PC-9 (cell line): ENCODE results near the gene CXCL6.

Experiments used
- CTCF ChIP-seq: fragments of 200-600 bp; sonication (generic); conservative IDR thresholded peaks from 2 replicates; pipeline ENCODE4 v1.6.1; 2017; ENCODE audit warnings: mixed run types, antibody characterized with exemption, mild to moderate bottlenecking, moderate library complexity
- EZH2 ChIP-seq: fragments of 200-600 bp; sonication (generic); IDR thresholded peaks from 2 replicates; pipeline ENCODE4 v1.8.0; 2017; ENCODE audit warnings: antibody characterized with exemption, low read depth

GRCh38 chr4:73788411-73788810 lies 48.1 kb upstream of the CXCL6 start:
- TF ChIP-seq CTCF (no peak), EZH2 (no peak)
